Kidney (tissue), 14 donors: ENCODE measurements around the gene LSAMP. TPM values are rescaled to one million over a fixed set of nuclear protein-coding genes. Genes with fewer than 3 reads are reported as not detected.

Source experiments
- DNase-seq, 5 donors: peaks; one replicate each; pipeline ENCODE4 v3.0.0-alpha.2; 2013 to 2020
- FAIRE-seq: peaks from 2 replicates; lab custom pipeline; 2012; peaks lifted over from hg19 to GRCh38; lab: Jason Lieb, UNC
- H3K27ac ChIP-seq, 2 donors: one replicate each; pipeline ENCODE4 v1.7.0; 2013; ENCODE audit warnings: low read depth in 2 of 2, low read length in 2 of 2, inconsistent platforms in 1 of 2
- H3K27me3 ChIP-seq: one replicate; pipeline ENCODE4 v1.7.1; 2013; ENCODE audit warnings: low read length, inconsistent platforms; ENCODE audit not compliant: control insufficient read depth, insufficient read depth
- H3K36me3 ChIP-seq, 3 donors: one replicate each; pipeline versions ENCODE4 v1.7.0 to v1.7.1; 2013; ENCODE audit warnings: low read length in 3 of 3, control low read depth in 1 of 3, inconsistent platforms in 1 of 3; ENCODE audit not compliant: insufficient read depth in 3 of 3, control insufficient read depth in 2 of 3
- H3K4me1 ChIP-seq, 3 donors: one replicate each; pipeline versions ENCODE4 v1.7.0 to v1.7.1; 2013; ENCODE audit warnings: low read length in 3 of 3, inconsistent platforms in 1 of 3, low read depth in 1 of 3; ENCODE audit not compliant: control insufficient read depth in 2 of 3, insufficient read depth in 2 of 3
- H3K4me3 ChIP-seq, 3 donors: one replicate each; pipeline versions ENCODE4 v1.7.0 to v1.8.1; 2013; ENCODE audit warnings: low read length in 3 of 3, control low read depth in 1 of 3, inconsistent platforms in 1 of 3
- H3K9ac ChIP-seq, 3 donors: one replicate each; pipeline versions ENCODE4 v1.7.0 to v1.7.1; 2013; ENCODE audit warnings: low read length in 3 of 3, control low read depth in 1 of 3, inconsistent platforms in 1 of 3
- H3K9me3 ChIP-seq, 3 donors: one replicate each; pipeline versions ENCODE4 v1.7.0 to v1.7.1; 2013; ENCODE audit warnings: low read length in 3 of 3, control low read depth in 1 of 3, inconsistent platforms in 1 of 3; ENCODE audit not compliant: control insufficient read depth in 2 of 3, insufficient read depth in 1 of 3
- intact Hi-C: fragments of 100-400 bp; cut with DNase I; formaldehyde crosslinking; loops from one replicate; pipeline ENCODE4 v1.11.1; 2022
- polyA plus RNA-seq: library from polyadenylated mRNA; stranded (reverse); fragments of 350-450 nt; fragmentation: Illumina TruSeq; extraction: RNeasy Lipid Tissue Mini Kit (QIAGEN cat#74804); gene quantifications from one replicate; pipeline ENCODE4 v1.2.3, GENCODE V29; 2014; ENCODE audit warnings: low read depth, low replicate concordance; ENCODE audit not compliant: insufficient read depth
- total RNA-seq: library from RNA; stranded (reverse); fragmentation: NEBNext Ultra II Directional; extraction: Animal tissue kit (Norgen Biotek cat#: 25700); gene quantifications from one replicate; pipeline ENCODE4 v1.2.1, GENCODE V29; 2021
- TF ChIP-seq, protein P1 (sequence below): IDR thresholded peaks from 3 replicates; pipeline ENCODE4 v1.5.1; 2012; ENCODE audit warnings: mild to moderate bottlenecking, moderate library complexity, borderline replicate concordance; ENCODE audit not compliant: insufficient read depth; ENCODE audit errors: extremely low read depth
- donor health status: control.
- donor health status: control.
- donor health status: control.
- donor health status: control.
- donor health status: control.
- donor health status: DM: yes; HTN: yes; CAD: no.
- donor health status: Normal renal cell carcinoma (clear cell type).

LSAMP gene
- total and polyA plus RNA-seq, 2 donors from 2014 or later = 1.4 to 3.5 TPM

DNA sequence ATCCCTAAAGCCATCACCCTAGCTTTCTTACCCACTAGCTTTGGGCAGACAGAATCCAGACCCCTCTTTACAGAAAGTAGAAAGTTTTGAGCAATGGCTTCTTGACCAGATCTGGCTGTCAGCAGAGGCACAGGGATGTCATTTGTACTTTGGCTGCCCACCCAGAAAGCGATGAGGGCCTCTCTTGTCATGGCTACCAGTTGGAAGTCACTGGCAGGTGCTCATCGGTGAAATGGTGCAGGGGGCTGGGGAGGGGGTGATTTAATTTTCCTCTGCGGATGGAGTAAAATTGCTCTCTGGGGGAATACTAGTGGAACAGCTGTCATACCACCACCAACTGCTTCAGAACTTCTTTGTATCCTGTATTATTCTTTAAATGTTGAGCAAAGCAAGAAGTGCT, 393.7 kb downstream of the LSAMP start:
- FAIRE-seq = no peak
- TF ChIP-seq, protein P1, sequence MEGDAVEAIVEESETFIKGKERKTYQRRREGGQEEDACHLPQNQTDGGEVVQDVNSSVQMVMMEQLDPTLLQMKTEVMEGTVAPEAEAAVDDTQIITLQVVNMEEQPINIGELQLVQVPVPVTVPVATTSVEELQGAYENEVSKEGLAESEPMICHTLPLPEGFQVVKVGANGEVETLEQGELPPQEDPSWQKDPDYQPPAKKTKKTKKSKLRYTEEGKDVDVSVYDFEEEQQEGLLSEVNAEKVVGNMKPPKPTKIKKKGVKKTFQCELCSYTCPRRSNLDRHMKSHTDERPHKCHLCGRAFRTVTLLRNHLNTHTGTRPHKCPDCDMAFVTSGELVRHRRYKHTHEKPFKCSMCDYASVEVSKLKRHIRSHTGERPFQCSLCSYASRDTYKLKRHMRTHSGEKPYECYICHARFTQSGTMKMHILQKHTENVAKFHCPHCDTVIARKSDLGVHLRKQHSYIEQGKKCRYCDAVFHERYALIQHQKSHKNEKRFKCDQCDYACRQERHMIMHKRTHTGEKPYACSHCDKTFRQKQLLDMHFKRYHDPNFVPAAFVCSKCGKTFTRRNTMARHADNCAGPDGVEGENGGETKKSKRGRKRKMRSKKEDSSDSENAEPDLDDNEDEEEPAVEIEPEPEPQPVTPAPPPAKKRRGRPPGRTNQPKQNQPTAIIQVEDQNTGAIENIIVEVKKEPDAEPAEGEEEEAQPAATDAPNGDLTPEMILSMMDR = no peak
- DNase-seq = no peak

GRCh38 chr3:116051040-116051439, 394.2 kb downstream of the LSAMP start:
- TF ChIP-seq, protein P1 = no peak
- intact Hi-C loops = no loop called here
- Histone ChIP-seq H3K27ac (no peak overlapping the region), H3K9ac (no peak overlapping the region), H3K27me3 (no peaks in the 10 kb centered on the region), H3K9me3 (no peaks in the 10 kb centered on the region), H3K4me3 (no peak overlapping the region), H3K36me3 (no peaks in the 10 kb centered on the region), H3K4me1 (no peaks in the 10 kb centered on the region)
- FAIRE-seq (no peak), DNase-seq (no peak)

More for the DNA sequence above, 393.7 kb downstream of the LSAMP start:
- Histone ChIP-seq H3K4me1 (no peaks in the 10 kb centered on the region), H3K27me3 (no peaks in the 10 kb centered on the region), H3K27ac (no peak overlapping the region), H3K9me3 (no peaks in the 10 kb centered on the region), H3K4me3 (no peak overlapping the region), H3K36me3 (no peaks in the 10 kb centered on the region), H3K9ac (no peak overlapping the region)
- intact Hi-C loops = no loop called here

DNA sequence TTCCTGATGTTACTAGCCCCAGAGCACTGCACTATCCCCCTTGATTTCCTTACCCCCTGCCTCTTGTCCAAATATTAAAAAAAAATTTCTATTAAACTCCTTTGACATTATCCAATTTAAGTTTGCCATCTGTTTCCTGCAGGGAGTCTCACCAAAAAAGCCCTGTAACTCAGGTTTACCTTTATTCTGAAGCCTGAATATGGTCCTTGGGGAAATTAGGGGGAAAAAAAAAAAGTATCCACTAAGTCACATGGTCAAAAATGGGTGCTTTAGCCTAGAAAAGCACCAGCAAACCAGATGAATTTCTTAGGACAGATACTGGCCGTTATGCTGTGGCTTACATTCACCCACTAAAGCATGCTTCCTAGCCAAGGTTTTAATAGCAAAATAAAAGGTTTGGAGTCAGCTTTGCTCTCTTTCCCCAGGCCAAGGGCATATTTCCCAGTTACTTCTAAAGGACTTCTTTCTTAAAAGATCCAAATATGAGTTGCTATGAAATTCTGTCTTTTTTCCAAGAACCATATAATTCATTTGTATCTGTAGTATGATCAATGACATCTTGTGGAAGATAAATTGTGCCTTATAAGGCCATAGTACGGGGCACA, 394.9 kb downstream of the LSAMP start:
- H3K27me3 ChIP-seq = no peaks in the 10 kb centered on the region
- H3K9ac ChIP-seq = no peak overlapping the region
- no peaks in the 10 kb centered on the region for H3K4me1 ChIP-seq
- FAIRE-seq (no peak), DNase-seq (no peak)
- no peak overlapping the region for H3K4me3 ChIP-seq
- no peaks in the 10 kb centered on the region for H3K36me3 ChIP-seq
- intact Hi-C loops = no loop called here
- no peak overlapping the region for H3K27ac ChIP-seq
- no peaks in the 10 kb centered on the region for H3K9me3 ChIP-seq
- TF ChIP-seq, protein P1 = no peak

- H3K36me3 ChIP-seq = no peaks in the 10 kb centered on the region
- intact Hi-C loops = no loop called here
- TF ChIP-seq, protein P1 = no peak
- FAIRE-seq (no peak), DNase-seq (no peak)
- H3K4me3 ChIP-seq = no peak overlapping the region
- H3K9ac ChIP-seq = no peak overlapping the region
- no peaks in the 10 kb centered on the region for H3K9me3 ChIP-seq
- no peaks in the 10 kb centered on the region for H3K4me1 ChIP-seq
- H3K27me3 ChIP-seq = no peaks in the 10 kb centered on the region
- H3K27ac ChIP-seq = no peak overlapping the region
Measured at GRCh38 chr3:116048991-116049390, 396.3 kb downstream of the LSAMP start.
